HG03045 (cell line): ENCODE results near the gene IQGAP1.
"Not testable (repeated sequence)": the region's sequence is repeated elsewhere in the genome, so short reads cannot be mapped to it uniquely, and the experiment has no call there.

ENCODE experiments used
- ATAC-seq: cut with Tn5 transposase; IDR thresholded peaks from one replicate; pipeline ENCODE4 v1.9.1; 2021; ENCODE audit warnings: mild to moderate bottlenecking, moderate library complexity; ENCODE audit not compliant: unreplicated experiment

The IQGAP1 gene

DNA sequence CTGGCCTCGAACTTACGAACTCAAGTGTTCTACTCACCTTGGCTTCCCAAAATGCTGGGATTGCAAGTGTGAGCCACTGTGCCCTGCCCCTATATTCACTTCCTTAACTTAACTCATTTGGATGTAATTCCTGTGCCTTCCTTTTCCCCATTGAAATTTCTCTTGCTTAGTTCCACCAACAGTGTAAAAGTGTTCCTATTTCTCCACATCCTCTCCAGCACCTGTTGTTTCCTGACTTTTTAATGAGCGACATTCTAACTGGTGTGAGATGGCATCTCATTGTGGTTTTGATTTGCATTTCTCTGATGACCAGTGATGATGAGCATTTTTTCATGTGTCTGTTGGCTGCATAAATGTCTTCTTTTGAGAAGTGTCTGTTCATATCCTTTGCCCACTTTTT is 21.5 kb downstream of the IQGAP1 start:
- not testable (repeated sequence) for ATAC-seq

DNA sequence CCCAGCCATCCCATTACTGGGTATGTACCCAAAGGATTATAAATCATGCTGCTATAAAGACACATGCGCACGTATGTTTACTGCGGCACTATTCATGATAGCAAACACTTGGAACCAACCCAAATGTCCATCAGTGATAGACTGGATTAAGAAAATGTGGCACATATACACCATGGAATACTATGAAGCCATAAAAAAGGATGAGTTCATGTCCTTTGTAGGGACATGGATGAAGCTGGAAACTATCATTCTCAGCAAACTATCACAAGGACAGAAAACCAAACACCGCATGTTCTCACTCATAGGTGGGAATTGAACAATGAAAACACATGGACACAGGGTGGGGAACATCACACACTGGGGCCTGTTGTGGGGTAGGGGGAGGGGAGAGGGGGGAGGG is 22.3 kb downstream of the IQGAP1 start:
- ATAC-seq, result not testable (repeated sequence)

DNA sequence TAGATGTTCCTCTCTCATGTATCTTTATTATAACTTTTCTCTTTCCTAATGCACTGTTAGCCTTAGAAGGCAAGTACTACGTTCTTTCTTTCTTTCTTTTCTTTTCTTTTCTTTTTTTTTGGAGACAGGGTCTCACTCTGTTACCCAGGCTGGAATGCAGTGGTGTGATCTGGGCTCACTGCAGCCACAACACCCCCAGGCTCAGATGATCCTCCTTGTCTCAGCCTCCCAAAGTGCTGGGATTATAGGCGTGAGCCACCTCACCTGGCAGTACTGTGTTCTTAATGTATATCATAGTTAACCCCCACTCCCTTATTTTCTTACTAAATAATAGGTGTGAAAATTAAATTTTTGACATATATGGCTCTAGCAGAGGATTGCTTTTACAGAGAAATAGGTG is 23.1 kb downstream of the IQGAP1 start:
- ATAC-seq, result no peak

DNA sequence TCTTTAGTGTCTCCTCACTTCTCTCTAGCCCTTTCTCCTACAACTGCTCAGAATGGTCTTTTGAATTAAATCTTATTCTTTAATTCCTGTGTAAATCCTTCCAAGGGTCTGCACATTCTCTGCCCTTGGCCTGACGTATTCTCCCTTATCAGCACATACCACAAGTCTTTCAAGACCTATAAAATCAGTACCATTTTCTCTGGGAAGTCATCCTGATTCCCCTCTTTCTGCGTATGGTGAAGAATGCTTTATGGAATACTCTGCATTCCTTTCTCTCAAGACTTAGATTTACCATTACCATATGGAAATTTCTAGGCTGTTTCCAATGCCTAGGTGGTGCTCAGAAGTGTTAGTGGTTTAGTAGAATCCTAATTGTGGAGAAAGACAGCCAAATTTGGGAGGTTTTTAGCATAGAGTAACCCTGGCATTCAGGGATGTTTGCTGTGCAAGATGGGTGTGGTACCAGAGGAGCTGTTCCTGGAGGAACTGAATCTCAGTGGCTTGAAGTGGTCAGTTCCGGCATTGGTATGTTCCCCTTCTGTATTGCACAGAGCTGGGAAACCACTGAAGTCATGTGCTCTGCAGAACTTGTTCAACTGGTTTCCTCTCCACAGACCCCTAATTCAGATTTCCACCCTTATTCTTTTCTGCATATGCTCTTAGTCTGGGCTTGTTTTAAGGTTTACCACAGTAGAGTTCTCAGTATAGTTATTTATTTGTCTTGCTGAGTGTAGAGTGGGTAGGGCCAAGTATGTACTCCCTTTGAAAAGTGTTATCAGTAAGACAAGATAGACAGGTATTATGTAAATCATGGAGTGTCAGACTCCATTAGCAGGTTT is 24.5 kb downstream of the IQGAP1 start:
- peak; percentile 76 for ATAC-seq

DNA sequence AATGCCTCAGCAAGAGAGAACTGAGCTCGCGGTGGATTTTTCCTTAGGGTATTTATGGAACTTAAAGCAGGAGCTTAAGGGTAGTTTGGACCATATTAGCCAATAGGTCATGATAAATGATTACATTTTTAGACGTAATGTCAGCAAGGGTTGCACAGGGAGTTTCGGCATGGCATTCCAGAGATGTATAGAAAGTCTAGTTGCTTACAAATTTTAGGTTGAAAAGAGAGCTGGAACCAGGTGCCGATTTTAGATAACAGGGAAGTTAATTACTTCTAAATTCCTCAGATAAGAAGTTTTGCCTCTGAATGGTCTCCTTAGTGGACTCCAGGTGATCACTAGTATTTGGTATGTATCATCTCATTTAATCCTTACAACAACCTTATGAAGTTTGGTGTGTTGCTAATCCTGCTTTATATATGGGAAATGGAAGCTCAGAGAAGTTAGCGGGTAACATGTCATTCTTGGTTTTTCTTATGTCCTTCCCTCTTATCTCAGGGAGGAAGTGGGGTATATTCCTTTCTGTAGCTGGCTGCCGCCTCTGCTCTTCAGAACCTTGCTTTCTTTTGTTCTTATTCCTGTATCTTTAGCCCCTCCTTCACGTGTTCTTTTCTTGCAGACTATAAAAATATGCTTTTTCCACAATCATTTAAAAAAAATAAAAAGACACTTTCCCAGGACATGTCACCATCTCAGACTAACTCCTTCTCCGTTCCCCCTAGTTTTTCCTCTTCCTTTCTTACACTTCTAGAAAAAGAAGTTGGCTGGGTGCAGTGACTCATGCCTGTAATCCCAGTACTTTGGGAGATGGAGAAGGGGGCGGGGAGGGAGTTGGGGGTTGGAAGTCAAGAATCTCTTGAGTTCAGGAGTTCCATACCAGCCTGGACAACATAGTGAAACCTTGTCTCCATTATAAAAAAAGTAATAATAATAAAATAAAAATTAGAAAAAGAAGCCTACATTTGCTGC is 25.7 kb downstream of the IQGAP1 start:
- ATAC-seq, result no peak

DNA sequence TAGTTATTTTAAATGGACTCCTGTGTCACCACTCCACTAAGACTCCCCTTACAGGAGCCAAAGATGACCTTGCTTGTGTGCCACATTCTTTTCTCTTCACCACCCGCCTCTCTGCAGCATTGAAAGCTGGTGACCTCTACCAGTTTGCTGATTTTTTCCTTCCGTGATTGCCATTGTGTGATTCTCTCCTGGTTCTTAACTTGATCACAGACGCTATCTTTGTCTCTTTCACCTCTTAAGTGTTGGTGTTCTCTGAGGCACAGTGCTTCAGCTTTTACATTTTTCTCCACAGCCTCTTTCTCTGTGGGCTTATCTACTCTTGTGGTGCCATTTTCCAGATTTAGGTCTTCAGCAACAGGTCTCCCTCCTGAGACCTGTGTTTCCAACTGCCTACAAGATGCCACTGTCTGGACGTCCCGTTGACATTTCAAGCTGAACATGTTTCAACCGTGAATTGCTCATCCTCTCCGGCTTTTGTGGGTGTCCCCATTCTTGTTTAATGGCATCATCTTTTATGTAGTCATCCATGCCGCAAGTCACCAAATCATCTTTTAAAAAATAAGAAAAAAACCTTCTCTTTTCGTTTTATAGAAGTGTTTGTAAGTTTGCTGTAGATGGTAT is 26.5 kb downstream of the IQGAP1 start:
- ATAC-seq, result no peak

DNA sequence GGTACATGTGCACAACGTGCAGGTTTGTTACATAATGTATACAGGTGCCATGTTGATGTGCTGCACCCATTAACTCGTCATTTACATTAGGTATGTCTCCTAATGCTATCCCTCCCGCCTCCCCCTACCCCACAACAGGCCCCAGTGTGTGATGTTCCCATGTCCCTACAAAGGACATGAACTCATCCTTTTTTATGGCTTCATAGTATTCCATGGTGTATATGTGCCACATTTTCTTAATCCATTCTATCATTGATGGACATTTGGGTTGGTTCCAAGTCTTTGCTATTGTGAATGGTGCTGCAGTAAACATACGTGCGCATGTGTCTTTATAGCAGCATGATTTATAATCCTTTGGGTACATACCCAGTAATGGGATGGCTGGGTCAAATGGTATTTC is 28.0 kb downstream of the IQGAP1 start:
- not testable (repeated sequence) for ATAC-seq

DNA sequence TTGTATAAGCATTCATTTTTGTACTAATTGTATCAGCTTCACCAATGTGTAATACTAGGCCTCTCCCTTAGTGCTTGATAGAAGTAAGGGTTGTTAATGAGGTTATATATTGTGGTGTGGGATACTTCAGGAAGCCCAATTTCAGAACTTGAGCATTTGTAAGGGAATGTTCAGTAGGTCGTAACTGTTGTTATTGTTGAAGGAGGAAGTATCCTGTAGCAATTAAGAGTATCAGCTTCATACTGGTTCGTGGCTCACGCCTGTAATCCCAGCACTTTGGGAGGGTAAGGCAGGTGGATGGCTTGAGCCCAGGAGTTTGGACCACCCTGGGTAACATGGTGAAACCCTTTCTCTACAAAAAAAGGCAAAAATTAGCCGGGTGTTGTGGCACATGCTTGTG is 30.6 kb downstream of the IQGAP1 start:
- ATAC-seq, result no peak

DNA sequence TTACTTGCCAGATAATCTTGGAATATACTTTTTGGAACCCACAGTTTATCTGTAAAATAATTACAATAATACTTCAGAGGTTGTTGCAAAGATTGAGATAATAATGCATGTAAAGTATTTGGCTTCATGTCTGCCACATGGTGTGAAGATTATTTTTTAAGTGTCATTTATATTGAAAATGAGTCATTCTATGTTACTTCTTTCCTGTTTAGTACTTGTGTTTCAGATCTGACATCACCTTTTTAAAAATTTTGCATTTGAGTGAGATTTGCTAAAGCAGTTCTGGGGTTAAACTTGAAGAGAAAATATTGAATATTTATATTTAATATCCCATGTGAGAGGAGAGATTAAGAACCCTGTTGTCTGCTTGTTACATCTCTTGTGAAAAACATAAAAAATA is 31.2 kb downstream of the IQGAP1 start:
- no peak for ATAC-seq

DNA sequence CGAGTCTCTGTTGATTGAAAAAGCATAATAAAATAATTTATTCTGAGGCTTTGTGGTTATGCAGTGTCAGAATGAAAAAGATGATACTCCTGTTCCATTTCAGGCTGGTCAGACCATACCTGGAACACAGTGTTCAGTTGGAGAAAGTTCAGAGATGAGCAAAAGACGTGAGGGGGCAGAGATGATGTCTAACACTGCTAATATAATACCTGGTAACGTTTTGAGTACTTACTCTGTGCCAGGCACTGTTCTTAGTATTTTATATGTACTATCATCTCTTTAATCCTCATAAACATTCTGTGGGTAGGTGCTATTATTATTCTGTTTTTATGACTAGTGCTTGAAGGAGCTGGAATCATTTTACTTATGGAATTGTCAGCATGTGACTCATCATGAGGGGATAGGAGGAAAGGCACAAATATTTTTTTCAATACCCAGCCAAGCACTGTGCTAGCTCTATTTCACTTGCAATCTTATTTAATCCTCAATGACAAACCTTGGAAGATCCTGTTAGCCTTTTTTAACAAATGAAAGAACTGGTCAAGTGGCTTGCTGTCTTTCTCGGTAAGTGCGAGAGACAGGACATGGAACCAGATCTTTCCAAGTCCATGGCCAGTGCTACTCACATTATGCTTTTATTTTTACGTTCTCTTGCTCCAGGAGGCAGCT is 31.8 kb downstream of the IQGAP1 start:
- peak; percentile 68 for ATAC-seq

DNA sequence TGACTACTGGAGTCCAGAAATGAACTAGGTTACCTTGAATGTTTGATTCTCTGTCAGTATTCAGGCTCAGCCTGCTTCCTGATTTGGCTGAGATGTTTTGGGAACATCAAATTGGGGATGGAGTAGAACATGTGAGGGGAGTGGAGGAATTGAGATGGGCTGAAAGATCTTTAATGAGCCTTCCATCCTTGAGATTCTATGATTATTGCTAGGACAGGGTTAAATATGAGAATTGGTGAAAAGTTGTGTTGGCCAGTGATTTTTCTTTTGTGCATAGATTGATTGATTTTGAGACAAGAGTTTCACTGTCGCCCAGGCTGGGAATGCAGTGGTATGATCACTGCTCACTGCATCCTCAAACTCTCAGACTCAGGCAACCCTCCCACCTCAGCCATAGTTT is 32.4 kb downstream of the IQGAP1 start:
- ATAC-seq, result no peak

DNA sequence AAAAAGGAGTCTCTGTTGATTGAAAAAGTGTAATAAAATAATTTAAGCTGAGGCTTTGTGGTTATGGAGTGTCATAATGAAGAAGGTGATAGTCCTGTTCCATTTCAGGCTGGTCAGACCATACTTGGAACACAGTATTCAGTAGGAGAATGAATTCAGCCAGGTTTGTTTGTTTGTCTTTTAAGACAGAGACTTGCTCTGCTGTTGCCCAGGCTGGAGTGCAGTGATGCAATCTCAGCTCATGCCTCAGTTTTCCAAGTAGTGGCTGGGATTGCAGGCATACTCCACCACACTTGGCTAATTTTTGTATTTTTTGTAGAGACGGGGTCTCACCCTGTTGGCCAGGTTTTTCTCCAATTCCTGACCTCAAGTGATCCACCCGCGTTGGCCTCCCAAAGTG is 33.5 kb downstream of the IQGAP1 start:
- ATAC-seq, result no peak

DNA sequence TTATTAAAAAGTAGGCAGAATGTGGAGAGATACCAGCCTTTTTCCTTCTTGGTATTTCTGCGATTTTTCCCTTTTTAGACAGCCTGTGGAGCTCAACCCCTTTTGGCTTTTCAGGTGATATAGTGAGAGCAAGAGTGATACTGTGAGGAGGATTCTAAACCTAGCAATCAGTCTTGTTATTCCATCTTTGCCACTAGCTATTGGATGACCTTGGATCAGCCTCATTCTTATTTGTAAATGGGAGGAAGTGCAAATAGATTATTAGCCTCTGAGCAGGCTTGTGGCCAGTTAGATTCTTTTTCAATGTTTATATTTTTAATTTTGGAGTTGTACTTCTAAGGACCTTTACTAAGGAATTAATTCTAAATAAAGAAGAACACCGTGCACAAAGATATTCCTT is 34.0 kb downstream of the IQGAP1 start:
- ATAC-seq, result no peak

DNA sequence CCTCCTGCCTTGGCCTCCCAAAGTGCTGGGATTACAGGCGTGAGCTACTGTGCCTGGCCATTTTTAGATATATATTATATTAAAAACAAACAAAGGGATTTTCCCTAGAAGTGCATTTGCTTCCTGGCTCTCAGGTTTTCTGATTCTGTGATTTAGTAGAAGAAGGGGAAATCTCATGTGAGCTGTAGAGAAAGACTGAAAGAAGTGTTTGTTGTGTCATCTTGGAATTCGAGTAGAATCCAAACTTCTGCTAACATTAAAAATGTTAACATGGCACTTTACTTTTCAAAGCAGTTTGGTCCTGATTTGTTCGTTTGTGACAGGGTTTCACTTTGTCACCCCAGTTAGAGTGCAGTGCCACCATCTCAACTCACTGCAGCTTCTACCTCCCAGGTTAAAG is 34.9 kb downstream of the IQGAP1 start:
- no peak for ATAC-seq

DNA sequence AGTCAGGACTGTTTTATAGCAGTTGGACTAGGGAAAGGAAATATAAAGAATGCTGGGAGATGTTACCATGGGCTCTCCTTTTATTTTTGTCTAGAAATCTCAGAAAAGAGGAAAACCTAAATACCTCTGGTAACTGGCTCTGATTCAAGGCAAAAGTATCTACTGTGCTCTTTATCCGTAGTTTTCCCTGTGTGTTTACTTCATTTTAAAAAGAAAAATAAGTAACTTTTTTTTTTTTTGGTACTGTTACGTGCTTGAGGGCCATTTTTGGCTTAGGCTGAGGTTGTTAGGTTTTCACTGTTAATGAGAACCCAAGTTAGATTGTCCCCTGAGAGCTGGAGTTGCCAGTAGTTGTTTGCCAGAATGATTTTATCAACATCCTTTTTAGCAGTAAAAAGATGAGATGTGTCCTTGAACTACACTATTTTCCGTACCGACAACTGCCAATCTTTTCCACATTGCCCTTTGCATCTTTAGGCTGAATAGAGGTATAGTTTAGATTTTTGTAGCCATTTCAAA is 35.8 kb downstream of the IQGAP1 start:
- ATAC-seq, result no peak

DNA sequence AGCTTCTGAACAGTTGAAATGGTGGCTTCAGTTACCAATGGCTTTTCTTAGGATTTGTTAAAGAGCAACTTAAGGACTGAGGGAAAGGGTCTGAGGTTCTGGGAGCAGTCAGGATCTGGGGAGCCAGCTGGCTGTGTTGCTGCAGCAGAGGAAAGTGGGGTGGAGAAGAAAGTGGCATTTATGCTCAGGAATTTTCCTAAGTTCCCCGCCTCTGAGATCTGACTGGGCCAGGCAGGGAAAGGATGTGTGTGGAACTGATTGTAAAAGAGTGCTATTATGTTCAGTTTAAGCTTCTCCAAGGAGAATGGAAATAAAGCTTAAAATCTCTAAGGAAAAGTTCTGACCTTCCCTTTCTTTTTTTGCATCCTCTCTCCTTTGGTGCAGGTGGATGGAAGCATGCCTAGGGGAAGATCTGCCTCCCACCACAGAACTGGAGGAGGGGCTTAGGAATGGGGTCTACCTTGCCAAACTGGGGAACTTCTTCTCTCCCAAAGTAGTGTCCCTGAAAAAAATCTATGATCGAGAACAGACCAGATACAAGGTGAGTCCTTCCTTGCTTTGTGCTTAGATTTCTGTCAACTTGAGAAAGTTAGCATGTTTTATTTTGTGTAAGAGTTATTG is 37.8 kb downstream of the IQGAP1 start:
- ATAC-seq, result no peak

DNA sequence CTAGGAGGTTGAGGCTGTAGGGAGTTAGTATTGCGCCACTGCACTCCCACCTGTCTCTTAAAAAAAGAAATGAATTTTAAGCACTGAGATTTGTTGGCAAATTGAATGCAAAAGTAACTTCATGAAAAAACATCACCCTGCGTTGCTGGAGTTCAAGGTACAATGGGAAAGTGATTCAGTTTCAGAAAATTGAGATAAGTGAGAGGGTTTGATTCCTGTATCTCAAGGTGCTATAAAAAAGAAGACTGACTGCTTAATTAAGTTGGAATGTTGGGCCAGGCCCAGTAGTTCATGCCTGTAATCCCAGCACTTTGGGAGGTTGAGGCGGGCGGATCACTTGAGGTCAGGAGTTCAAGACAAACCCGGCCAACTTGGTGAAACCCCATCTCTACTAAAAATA is 39.1 kb downstream of the IQGAP1 start:
- no peak for ATAC-seq

DNA sequence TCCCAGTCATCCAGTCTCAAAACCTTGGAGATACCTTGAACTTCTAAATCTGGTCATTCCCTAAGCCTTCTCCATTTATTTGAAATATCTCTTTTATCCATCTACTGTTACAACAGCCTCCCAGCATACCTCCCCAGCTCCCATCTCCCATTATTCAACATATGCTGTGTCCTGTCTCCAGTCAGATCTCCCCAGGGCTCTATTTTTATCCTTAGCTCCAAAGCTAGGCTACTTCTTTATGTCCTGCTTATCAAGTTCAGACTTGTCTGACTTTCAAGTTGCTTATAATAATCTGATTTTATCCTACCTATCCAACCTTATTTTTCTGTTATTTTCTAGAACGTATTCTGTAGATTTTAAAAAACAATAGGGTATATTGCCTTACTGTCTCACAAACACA is 44.2 kb downstream of the IQGAP1 start:
- no peak for ATAC-seq

DNA sequence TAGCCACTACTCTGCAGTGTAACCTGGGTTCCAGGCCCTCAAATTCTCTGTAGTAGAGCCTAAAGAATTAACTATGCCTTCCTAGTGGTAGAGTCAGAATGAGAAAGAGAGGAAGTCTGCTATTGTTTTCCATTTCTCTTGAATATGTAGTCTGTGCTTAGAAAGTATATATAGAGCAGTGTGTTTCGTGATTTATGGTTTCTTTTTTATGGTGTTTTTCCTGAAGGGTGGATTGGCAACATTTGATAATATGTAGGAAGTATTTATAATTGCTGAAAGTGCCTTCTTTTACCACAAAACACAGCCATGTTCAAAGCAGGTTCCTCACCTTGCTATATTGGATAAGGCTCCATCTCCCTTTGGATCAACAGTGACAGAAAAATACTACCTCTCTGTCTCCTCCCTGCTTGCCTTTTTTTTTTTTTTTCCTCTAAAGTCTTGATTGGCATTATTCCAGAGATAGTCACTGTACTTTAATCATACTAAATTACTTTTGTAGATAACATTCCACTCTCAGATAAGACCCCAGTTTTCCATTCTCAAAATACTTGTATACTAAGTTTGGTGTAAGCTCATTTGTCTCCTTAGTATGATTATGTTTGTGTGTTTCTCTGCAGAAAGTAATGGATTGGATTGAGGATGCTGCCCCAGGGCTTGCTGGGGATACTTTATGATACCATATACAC is 47.8 kb downstream of the IQGAP1 start:
- no peak for ATAC-seq

DNA sequence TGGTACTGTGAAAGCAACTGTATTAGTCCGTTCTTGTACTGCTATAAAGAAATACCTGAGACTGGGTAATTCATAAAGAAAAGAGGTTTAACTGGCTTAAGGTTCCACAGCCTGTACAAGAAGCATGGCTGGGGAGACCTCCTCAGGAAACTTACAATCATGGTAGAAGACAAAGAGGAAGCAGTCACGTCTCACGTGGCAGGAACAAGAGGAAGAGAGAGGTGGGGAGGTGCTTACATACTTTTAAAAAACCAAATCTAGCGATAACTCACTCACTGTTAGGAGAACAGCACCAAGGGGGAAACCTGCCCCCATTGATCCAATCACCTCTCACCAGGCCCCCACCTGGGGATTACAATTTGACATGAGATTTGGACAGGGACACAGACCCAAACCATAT is 48.9 kb downstream of the IQGAP1 start:
- no peak for ATAC-seq
